Measurements from ENCODE around the gene MEMO1.

Gene MEMO1

DNA sequence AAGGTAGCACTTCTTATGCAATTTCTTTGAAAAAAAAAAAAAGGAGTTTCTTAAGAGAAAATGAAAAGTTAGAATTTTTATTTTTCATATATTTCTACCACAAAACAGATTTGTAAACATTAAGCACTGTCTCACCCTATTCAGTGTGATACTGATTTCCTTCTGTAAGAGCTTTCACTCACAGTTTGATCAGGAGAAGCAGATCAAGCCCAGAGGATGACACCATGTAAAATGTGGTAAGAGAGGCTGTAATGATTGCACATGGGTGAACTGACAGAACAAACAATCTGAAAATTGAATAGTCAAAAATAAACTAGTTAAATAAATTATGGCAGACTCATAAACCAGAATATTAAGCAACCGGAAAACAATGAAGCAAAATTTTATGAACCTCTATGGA lies 54.5 kb downstream of the MEMO1 start:
- TF ChIP-seq TAF1 (IDR thresholded peaks at IDR 0.05; ENCODE audit: low read depth) (no peak), EP300 (IDR thresholded peaks at IDR 0.05; ENCODE audit: borderline replicate concordance) (no peak), YY1 (IDR thresholded peaks at IDR 0.05; ENCODE audit: low read depth) (no peak), TEAD4 (IDR thresholded peaks at IDR 0.05) (no peak), ZBTB7A (IDR thresholded peaks at IDR 0.05; ENCODE audit: low read depth) (no peak)
- TF ChIP-seq, protein P1, sequence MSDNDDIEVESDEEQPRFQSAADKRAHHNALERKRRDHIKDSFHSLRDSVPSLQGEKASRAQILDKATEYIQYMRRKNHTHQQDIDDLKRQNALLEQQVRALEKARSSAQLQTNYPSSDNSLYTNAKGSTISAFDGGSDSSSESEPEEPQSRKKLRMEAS (IDR thresholded peaks at IDR 0.05), result no peak
- TF ChIP-seq, protein P2, sequence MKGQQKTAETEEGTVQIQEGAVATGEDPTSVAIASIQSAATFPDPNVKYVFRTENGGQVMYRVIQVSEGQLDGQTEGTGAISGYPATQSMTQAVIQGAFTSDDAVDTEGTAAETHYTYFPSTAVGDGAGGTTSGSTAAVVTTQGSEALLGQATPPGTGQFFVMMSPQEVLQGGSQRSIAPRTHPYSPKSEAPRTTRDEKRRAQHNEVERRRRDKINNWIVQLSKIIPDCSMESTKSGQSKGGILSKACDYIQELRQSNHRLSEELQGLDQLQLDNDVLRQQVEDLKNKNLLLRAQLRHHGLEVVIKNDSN (IDR thresholded peaks at IDR 0.05), result no peak

DNA sequence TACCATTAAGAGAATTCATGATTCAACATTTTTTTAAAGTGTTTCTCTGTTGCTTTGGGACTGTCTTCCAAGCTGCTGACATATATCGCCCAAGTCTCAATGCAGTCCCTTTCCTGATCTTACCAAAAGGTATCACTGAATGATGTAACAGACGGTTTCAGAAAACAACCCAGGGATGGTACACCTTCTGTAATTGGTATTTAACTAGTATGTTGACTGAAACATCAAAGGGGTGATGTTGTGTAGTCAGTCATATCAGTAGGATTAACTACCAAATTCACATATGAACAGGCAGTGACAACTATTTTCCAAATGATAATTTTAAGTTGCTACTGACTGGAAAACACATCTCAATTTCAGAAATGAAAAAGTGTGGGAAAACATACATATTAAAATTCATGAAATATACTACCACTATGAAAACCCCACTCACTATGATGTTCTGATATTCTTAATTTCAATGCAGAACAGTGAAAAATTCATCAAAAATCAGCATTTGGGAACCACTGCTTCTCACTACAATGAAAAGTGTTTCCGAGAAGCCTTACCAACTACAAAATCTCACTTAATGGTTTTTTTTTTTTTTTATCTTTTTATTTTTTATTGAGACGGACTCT lies 59.8 kb downstream of the MEMO1 start:
- TF ChIP-seq NFIC (IDR thresholded peaks at IDR 0.05) (no peak), CEBPB (IDR thresholded peaks at IDR 0.05) (no peak), RAD21 (IDR thresholded peaks at IDR 0.05; ENCODE audit: low read depth) (no peak), EGR1 (IDR thresholded peaks at IDR 0.05) (no peak), ZBTB7A (IDR thresholded peaks at IDR 0.05; ENCODE audit: low read depth) (no peak), EP300 (IDR thresholded peaks at IDR 0.05; ENCODE audit: borderline replicate concordance) (no peak), TAF1 (IDR thresholded peaks at IDR 0.05; ENCODE audit: low read depth) (no peak), TEAD4 (IDR thresholded peaks at IDR 0.05) (no peak), CREB1 (IDR thresholded peaks at IDR 0.05; ENCODE audit: low read depth) (no peak), TCF12 (IDR thresholded peaks at IDR 0.05; ENCODE audit: low read depth) (no peak), YY1 (IDR thresholded peaks at IDR 0.05; ENCODE audit: low read depth) (no peak), FOXM1 (IDR thresholded peaks at IDR 0.05; ENCODE audit: borderline replicate concordance, low read depth) (no peak)
- TF ChIP-seq, protein P1 (IDR thresholded peaks at IDR 0.05), result no peak
- TF ChIP-seq, protein P3, sequence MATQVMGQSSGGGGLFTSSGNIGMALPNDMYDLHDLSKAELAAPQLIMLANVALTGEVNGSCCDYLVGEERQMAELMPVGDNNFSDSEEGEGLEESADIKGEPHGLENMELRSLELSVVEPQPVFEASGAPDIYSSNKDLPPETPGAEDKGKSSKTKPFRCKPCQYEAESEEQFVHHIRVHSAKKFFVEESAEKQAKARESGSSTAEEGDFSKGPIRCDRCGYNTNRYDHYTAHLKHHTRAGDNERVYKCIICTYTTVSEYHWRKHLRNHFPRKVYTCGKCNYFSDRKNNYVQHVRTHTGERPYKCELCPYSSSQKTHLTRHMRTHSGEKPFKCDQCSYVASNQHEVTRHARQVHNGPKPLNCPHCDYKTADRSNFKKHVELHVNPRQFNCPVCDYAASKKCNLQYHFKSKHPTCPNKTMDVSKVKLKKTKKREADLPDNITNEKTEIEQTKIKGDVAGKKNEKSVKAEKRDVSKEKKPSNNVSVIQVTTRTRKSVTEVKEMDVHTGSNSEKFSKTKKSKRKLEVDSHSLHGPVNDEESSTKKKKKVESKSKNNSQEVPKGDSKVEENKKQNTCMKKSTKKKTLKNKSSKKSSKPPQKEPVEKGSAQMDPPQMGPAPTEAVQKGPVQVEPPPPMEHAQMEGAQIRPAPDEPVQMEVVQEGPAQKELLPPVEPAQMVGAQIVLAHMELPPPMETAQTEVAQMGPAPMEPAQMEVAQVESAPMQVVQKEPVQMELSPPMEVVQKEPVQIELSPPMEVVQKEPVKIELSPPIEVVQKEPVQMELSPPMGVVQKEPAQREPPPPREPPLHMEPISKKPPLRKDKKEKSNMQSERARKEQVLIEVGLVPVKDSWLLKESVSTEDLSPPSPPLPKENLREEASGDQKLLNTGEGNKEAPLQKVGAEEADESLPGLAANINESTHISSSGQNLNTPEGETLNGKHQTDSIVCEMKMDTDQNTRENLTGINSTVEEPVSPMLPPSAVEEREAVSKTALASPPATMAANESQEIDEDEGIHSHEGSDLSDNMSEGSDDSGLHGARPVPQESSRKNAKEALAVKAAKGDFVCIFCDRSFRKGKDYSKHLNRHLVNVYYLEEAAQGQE (IDR thresholded peaks at IDR 0.05; ENCODE audit: low read depth), result no peak
- TF ChIP-seq, protein P2 (IDR thresholded peaks at IDR 0.05), result no peak

DNA sequence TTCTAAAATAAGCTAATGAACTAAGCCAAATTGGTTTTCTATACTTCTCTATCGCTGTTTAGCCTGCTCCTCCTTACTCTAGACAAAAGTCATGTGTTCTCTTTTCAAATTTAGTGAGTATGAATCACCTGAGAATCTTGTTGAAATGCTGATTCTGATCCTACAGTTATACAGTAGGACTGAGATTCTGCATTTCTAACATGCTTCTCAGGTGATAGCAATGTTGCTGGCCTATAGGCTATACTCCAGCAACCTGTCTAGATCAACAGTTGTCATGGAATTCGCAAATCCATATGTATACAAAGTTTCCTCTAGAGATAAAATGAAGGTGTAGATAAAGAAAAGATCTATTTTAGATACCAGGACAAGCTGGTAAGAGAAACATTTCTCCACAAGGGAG lies 62.9 kb downstream of the MEMO1 start:
- no peak for TF ChIP-seq FOXM1 (IDR thresholded peaks at IDR 0.05; ENCODE audit: borderline replicate concordance, low read depth)
- TF ChIP-seq RAD21 (IDR thresholded peaks at IDR 0.05; ENCODE audit: low read depth), result no peak
- no peak for TF ChIP-seq EGR1 (IDR thresholded peaks at IDR 0.05)
- no peak for TF ChIP-seq TAF1 (IDR thresholded peaks at IDR 0.05; ENCODE audit: low read depth)
- TF ChIP-seq, protein P1 (IDR thresholded peaks at IDR 0.05), result no peak
- TF ChIP-seq CREB1 (IDR thresholded peaks at IDR 0.05; ENCODE audit: low read depth), result no peak
- TF ChIP-seq NFIC (IDR thresholded peaks at IDR 0.05), result no peak

DNA sequence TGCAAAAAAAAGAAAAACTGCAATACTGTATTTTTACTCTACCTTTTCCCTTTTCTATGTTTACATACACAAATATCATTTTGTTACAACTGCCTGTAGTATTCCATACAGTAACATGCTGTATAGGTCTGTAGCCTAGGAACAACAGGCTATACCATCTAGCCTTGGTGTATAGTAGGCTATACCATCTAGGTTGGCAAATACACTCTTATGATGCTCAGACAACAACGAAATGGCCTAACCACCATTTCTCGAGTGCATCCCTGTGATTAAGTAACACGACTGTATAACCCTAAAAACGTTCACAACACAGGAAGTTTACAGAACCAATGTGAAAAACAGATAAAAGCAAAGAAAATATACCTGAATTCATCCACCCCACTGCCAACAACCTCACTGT lies 64.0 kb downstream of the MEMO1 start:
- no peak for TF ChIP-seq TEAD4 (IDR thresholded peaks at IDR 0.05)
- no peak for TF ChIP-seq EGR1 (IDR thresholded peaks at IDR 0.05)
- TF ChIP-seq CREB1 (IDR thresholded peaks at IDR 0.05; ENCODE audit: low read depth), result no peak
- no peak for TF ChIP-seq RAD21 (IDR thresholded peaks at IDR 0.05; ENCODE audit: low read depth)
- no peak for TF ChIP-seq FOXM1 (IDR thresholded peaks at IDR 0.05; ENCODE audit: borderline replicate concordance, low read depth)
- TF ChIP-seq, protein P3 (IDR thresholded peaks at IDR 0.05; ENCODE audit: low read depth), result no peak
- no peak for TF ChIP-seq YY1 (IDR thresholded peaks at IDR 0.05; ENCODE audit: low read depth)
- no peak for TF ChIP-seq ZBTB7A (IDR thresholded peaks at IDR 0.05; ENCODE audit: low read depth)

DNA sequence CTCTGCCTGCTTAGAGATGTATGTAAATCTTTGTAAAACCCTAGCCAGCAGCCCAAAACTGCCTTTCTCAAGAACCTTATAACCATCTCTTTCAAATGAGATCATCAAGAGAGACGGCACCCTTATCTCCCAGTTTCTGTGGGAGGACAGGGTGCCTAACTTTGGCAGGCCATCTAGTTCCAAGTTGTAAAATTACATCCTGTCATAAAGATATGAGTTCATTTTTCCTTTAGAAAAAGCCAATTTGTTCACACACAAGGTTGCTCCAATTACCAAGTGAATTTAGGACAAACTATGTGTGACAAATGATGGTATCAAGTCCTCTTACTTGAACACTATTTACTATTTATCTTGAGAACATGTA lies 65.3 kb downstream of the MEMO1 start:
- no peak for TF ChIP-seq RAD21 (IDR thresholded peaks at IDR 0.05; ENCODE audit: low read depth)
- no peak for TF ChIP-seq EP300 (IDR thresholded peaks at IDR 0.05; ENCODE audit: borderline replicate concordance)
- TF ChIP-seq NFIC (IDR thresholded peaks at IDR 0.05), result no peak

DNA sequence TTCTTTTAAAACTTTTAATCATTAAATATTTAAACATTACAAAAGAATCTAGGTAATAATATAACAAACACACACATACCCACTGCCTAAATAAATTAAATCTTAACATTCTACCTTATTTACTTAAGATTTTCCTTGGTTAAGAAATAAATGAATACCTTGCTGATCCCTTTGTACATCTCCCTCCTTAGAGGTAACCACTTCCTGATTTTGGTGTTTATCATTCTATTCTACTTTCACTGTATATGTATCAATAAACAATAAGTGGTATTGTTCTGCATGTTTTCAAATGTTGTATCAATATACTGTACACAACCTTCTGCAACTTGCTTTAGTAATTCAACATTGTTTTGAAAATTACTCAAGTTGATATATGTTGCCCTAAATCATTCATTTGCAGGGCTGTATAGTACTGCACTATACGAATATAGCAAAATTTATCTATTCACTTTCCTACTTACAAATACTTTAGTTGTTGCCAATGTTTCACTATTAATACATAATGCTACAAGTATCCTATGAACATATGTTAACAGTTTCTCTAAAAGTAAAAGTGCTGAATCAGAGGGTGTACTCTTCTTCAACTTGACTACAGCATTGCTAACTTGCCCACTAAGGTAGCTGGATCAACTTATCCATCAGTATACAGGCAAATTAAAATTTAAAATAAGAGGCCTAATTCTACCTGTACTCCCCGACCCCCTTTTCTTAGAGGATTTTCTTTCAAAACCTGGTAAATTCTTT lies 65.8 kb downstream of the MEMO1 start:
- TF ChIP-seq EP300 (IDR thresholded peaks at IDR 0.05; ENCODE audit: borderline replicate concordance) (no peak), ZBTB7A (IDR thresholded peaks at IDR 0.05; ENCODE audit: low read depth) (no peak), TEAD4 (IDR thresholded peaks at IDR 0.05) (no peak), YY1 (IDR thresholded peaks at IDR 0.05; ENCODE audit: low read depth) (no peak), TCF12 (IDR thresholded peaks at IDR 0.05; ENCODE audit: low read depth) (no peak), FOXM1 (IDR thresholded peaks at IDR 0.05; ENCODE audit: borderline replicate concordance, low read depth) (no peak)
- TF ChIP-seq, protein P2 (IDR thresholded peaks at IDR 0.05), result no peak
